ENCODE measurements around the gene LRRC17. TPM values are rescaled to one million over a fixed set of nuclear protein-coding genes. Genes with fewer than 3 reads are reported as not detected.

The LRRC17 gene
- total and polyA plus RNA-seq, 9 of the 15 experiments (the other 6 are each of a cell fraction or from before 2014, with no cell fraction given), result 0.03 to 0.18 (median 0.12) TPM; not detected in 5

GRCh38 chr7:102973096-102973802 lies 60.4 kb downstream of the LRRC17 start (continued):
- TF ChIP-seq MED1 (CRISPR knock-in tag; IDR thresholded peaks at IDR 0.05; ENCODE audit: borderline replicate concordance) (no peak), ZNF224 (CRISPR knock-in tag; IDR thresholded peaks at IDR 0.05) (no peak), TCF3 (CRISPR knock-in tag; IDR thresholded peaks at IDR 0.05) (peak; percentile 34), MYC (IDR thresholded peaks at IDR 0.05; ENCODE audit: low read depth, low read length) (peak; percentile 89; the same call in 1 of the 2 replicates), MYC (CRISPR knock-in tag; IDR thresholded peaks at IDR 0.05; ENCODE audit: borderline replicate concordance, low read depth) (no peak), ZKSCAN8 (CRISPR knock-in tag; IDR thresholded peaks at IDR 0.05) (peak; percentile 51; the same call in 1 of the 2 replicates), FOXJ2 (tag; IDR thresholded peaks at IDR 0.05) (peak; percentile 81), MAZ (CRISPR knock-in tag; conservative IDR thresholded peaks at IDR 0.05 in 1 of 2, IDR thresholded peaks at IDR 0.05 in 1 of 2) (peak; percentile 58 to 80; a peak in 3 of 4 replicates), TSHZ1 (CRISPR knock-in tag; IDR thresholded peaks at IDR 0.05) (no peak), MTA2 (IDR thresholded peaks at IDR 0.05; ENCODE audit: low read depth) (no peak), RBM39 (optimal IDR thresholded peaks at IDR 0.05; ENCODE audit: low read depth, low read length) (no peak), KLF6 (CRISPR knock-in tag; IDR thresholded peaks at IDR 0.05; ENCODE audit: borderline replicate concordance) (peak; percentile 30; the same call in 1 of the 2 replicates), MXD1 (CRISPR knock-in tag; IDR thresholded peaks at IDR 0.05; ENCODE audit: borderline replicate concordance, poor library complexity, severe bottlenecking) (no peak), SMARCE1 (IDR thresholded peaks at IDR 0.05) (peak; percentile 77), NONO (IDR thresholded peaks at IDR 0.05; ENCODE audit: low read depth in 2 of 2, low read length in 1 of 2) (0 out of 4 replicates have a peak, but pooled peaks of 1 of the 2 experiments have one; percentile 15), PRDM10 (IDR thresholded peaks at IDR 0.05; ENCODE audit: partially characterized antibody) (peak; percentile 10), EWSR1 (IDR thresholded peaks at IDR 0.05; ENCODE audit: borderline replicate concordance, low read depth, partially characterized antibody) (no peak), MCM2 (IDR thresholded peaks at IDR 0.05; ENCODE audit: low read depth) (no peak), ZNF197 (CRISPR knock-in tag; IDR thresholded peaks at IDR 0.05; ENCODE audit: low read depth) (no peak), RCOR1 (IDR thresholded peaks at IDR 0.05; ENCODE audit: borderline replicate concordance in 1 of 2, low read depth in 2 of 2, low read length in 2 of 2) (peak in 1 of 2 experiments; percentile 59; a peak in 2 of 4 replicates)
